ENCODE measurements around the gene TNFAIP1.

Gene TNFAIP1

GRCh38 chr17:28368306-28368831 is 32.8 kb downstream of the TNFAIP1 start:
- TF ChIP-seq CTCF (conservative IDR thresholded peaks at IDR 0.05; ENCODE audit: low read depth, low read length) = no peak
- no peak for DNase-seq (ENCODE audit: low read depth)
- H3K4me3 ChIP-seq (ENCODE audit: low read length) = no peak overlapping the region

GRCh38 chr17:28368915-28369683 is 33.5 kb downstream of the TNFAIP1 start:
- no peak for DNase-seq (ENCODE audit: low read depth)
- TF ChIP-seq CTCF (conservative IDR thresholded peaks at IDR 0.05; ENCODE audit: low read depth, low read length) = no peak
- H3K4me3 ChIP-seq (ENCODE audit: low read length) = no peak overlapping the region

DNA sequence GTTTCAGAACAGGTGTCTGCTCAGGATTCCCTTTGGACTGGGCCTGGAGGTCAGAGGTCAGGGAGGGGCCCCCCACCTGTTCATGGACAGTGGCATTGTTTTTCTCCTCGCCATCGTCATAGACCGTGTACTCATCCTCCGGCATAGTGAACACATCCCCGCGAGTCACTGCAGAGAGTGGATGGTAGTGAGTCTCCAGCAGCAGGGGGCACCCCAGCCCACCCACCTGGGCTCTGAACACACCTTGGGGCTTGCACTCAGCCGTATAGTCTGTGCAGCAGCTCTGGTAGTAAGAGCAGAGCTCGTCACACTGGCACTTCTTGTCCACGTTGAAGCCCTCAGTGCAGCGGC is 34.1 kb downstream of the TNFAIP1 start:
- no peak for DNase-seq (ENCODE audit: low read depth)
- no peak overlapping the region for H3K4me3 ChIP-seq (ENCODE audit: low read length)
- TF ChIP-seq CTCF (conservative IDR thresholded peaks at IDR 0.05; ENCODE audit: low read depth, low read length) = no peak

- peak within 1 kb of the TSS; percentile 22 for H3K4me3 ChIP-seq (ENCODE audit: low read length)
- DNase-seq (ENCODE audit: low read depth) = peak; percentile 51
- no peak for TF ChIP-seq CTCF (conservative IDR thresholded peaks at IDR 0.05; ENCODE audit: low read depth, low read length)
These were observed 34.6 kb downstream of the TNFAIP1 start, which contains the start of gene VTN for GRCh38 chr17:28370035-28370743. VTN (minus strand) TSS chr17:28370307; CDS start chr17:28370203, 104 bp downstream.

- no peak for TF ChIP-seq CTCF (conservative IDR thresholded peaks at IDR 0.05; ENCODE audit: low read depth, low read length)
- no peak for DNase-seq (ENCODE audit: low read depth)
- H3K4me3 ChIP-seq (ENCODE audit: low read length) = peak overlapping the region; percentile 22
These were observed 35.2 kb downstream of the TNFAIP1 start for GRCh38 chr17:28370744-28371103.

GRCh38 chr17:28371245-28372202 is 36.0 kb downstream of the TNFAIP1 start, which contains the start of gene SARM1:
SARM1 (plus strand) TSS chr17:28371694; CDS start chr17:28372033, 339 bp downstream.
- H3K4me3 ChIP-seq (ENCODE audit: low read length) = peak within 1 kb of the TSS; percentile 57
- TF ChIP-seq CTCF (conservative IDR thresholded peaks at IDR 0.05; ENCODE audit: low read depth, low read length) = no peak
- DNase-seq (ENCODE audit: low read depth) = peak; percentile 54
